Neural cell (in vitro differentiated cells): ENCODE data around the gene TGOLN2.

ENCODE experiments used
- CTCF ChIP-seq: fragments of 450-650 bp; IDR thresholded peaks from 2 replicates; pipeline ENCODE4 v1.5.1; 2014; ENCODE audit warnings: antibody characterized with exemption, mild to moderate bottlenecking, moderate library complexity; ENCODE audit not compliant: poor library complexity, severe bottlenecking
- EP300 ChIP-seq: fragments of 450-650 bp; conservative IDR thresholded peaks from 2 replicates; pipeline ENCODE4 v1.6.1; 2014; ENCODE audit warnings: antibody characterized with exemption, mild to moderate bottlenecking, moderate library complexity; ENCODE audit not compliant: poor library complexity, severe bottlenecking
- REST ChIP-seq: IDR thresholded peaks from 2 replicates; pipeline ENCODE4 v1.6.1; 2012; ENCODE audit warnings: borderline replicate concordance
- TAF1 ChIP-seq: IDR thresholded peaks from 2 replicates; pipeline ENCODE4 v1.6.1; 2012; ENCODE audit warnings: low read depth

- TF ChIP-seq TAF1 (no peak), CTCF (no peak), REST (no peak), EP300 (no peak)
Observed at GRCh38 chr2:85342156-85342555, 14.4 kb upstream of the TGOLN2 start.
